HepG2 (cell line): ENCODE measurements around the gene CDKN1C. TPM values are rescaled to one million over a fixed set of nuclear protein-coding genes. Genes with fewer than 3 reads are reported as not detected.

Experiments
- ATAC-seq: fragments of 200-7000 bp; cut with Tn5 transposase; 3 replicates; pipeline ENCODE4 v1.9.1; 2020; ENCODE audit warnings: mild to moderate bottlenecking, moderate library complexity
- BruUV-seq: library from RNA; stranded (reverse); fragments of 400-500 nt; replicated peaks from 2 replicates; lab custom pipeline; 2021; lab: Mats Ljungman, UMichigan
- CTCF ChIA-PET: fragments of 300-600 bp; formaldehyde crosslinking; extraction: SDS; loops from one replicate; lab custom pipeline; 2021; ENCODE audit warnings: low total read pairs, inconsistent platforms, low intra/inter-chr PET ratio; lab: Yijun Ruan, JAX
- POLR2A ChIA-PET: fragments of 350-600 bp; sonication (Branson Sonifier 250); formaldehyde crosslinking; loops from one replicate; lab custom pipeline; 2020; ENCODE audit warnings: antibody characterized with exemption, inconsistent platforms; lab: Yijun Ruan, JAX
- DNase-seq: peaks from one replicate; pipeline ENCODE4 v3.0.0-alpha.2; 2015; ENCODE audit warnings: low spot score
- FAIRE-seq: peaks from 3 replicates; lab custom pipeline; 2011; peaks lifted over from hg19 to GRCh38; lab: Jason Lieb, UNC
- H2AFZ ChIP-seq: one replicate; pipeline ENCODE4 v1.6.1; 2011; ENCODE audit warnings: low read length, inconsistent platforms
- H3K27ac ChIP-seq: fragments of 300-600 bp; 3 replicates; pipeline ENCODE4 v1.8.0; 2011; ENCODE audit warnings: mixed run types, mild to moderate bottlenecking, mixed read lengths, low read length, inconsistent platforms; ENCODE audit not compliant: insufficient read depth; ENCODE audit errors: extremely low read length
- H3K27me3 ChIP-seq, 2 experiments: fragments of 200-600 bp in 1 of 2; 2 replicates in 1 of 2; 3 replicates in 1 of 2; pipeline versions ENCODE4 v1.6.0 to v1.8.0; 2011; ENCODE audit warnings: low read length in 2 of 2, mild to moderate bottlenecking in 2 of 2, moderate library complexity in 2 of 2, inconsistent platforms in 1 of 2; ENCODE audit not compliant: insufficient read depth in 2 of 2, control insufficient read depth in 1 of 2
- H3K36me3 ChIP-seq, 2 experiments: fragments of 200-600 bp in 1 of 2; replicated peaks in 1 of 2; 2 replicates in 1 of 2; 3 replicates in 1 of 2; pipeline versions ENCODE4 v1.5.1 to v1.8.0; 2011; ENCODE audit warnings: low read length in 2 of 2, inconsistent platforms in 1 of 2; ENCODE audit not compliant: insufficient read depth in 2 of 2, control insufficient read depth in 1 of 2
- H3K4me1 ChIP-seq: 2 replicates; pipeline ENCODE4 v1.5.1; 2012; ENCODE audit warnings: low read length, inconsistent platforms; ENCODE audit not compliant: insufficient read depth
- H3K4me2 ChIP-seq: 2 replicates; pipeline ENCODE4 v1.6.0; 2011; ENCODE audit warnings: low read depth, low read length, inconsistent platforms
- H3K4me3 ChIP-seq, 3 experiments: fragments of 200-600 bp in 1 of 3; sonication (generic), shearing (Covaris generic) in 1 of 3; replicated peaks in 1 of 3; 2 replicates each; pipeline ENCODE4 v1.5.1; 2011 to 2016; ENCODE audit warnings: low read length in 3 of 3, inconsistent platforms in 2 of 3, low read depth in 2 of 3, mild to moderate bottlenecking in 2 of 3, control low read depth in 1 of 3, mixed read lengths in 1 of 3; ENCODE audit not compliant: insufficient read depth in 1 of 3
- H3K79me2 ChIP-seq: one replicate; pipeline ENCODE4 v1.6.1; 2011; ENCODE audit warnings: low read length, inconsistent platforms; ENCODE audit not compliant: insufficient read depth
- H3K9ac ChIP-seq: 2 replicates; pipeline ENCODE4 v1.6.0; 2011; ENCODE audit warnings: mild to moderate bottlenecking, low read depth, low read length, inconsistent platforms; ENCODE audit not compliant: insufficient read depth
- H3K9me3 ChIP-seq: 2 replicates; pipeline ENCODE4 v1.5.1; 2012; ENCODE audit warnings: mild to moderate bottlenecking, low read length
- H4K20me1 ChIP-seq: 2 replicates; pipeline ENCODE4 v1.6.0; 2011; ENCODE audit warnings: inconsistent platforms, mild to moderate bottlenecking, low read length, moderate library complexity; ENCODE audit not compliant: insufficient read depth
- NFATC3 ChIP-seq: sonication (generic); formaldehyde crosslinking; IDR thresholded peaks from 2 replicates; pipeline ENCODE4 v1.5.1; 2020; ENCODE audit warnings: mild to moderate bottlenecking, missing genetic modification reagents
- NR1H2 ChIP-seq: sonication (generic); formaldehyde crosslinking; IDR thresholded peaks from 2 replicates; pipeline ENCODE4 v1.8.1; 2022; ENCODE audit warnings: low read depth, missing genetic modification reagents, borderline replicate concordance
- SIN3B ChIP-seq: fragments of 150-350 bp; IDR thresholded peaks from 2 replicates; pipeline ENCODE4 v1.6.1; 2014; ENCODE audit warnings: low read length
- ZBTB42 ChIP-seq: sonication (generic); formaldehyde crosslinking; IDR thresholded peaks from 2 replicates; pipeline ENCODE4 v1.5.0; 2020; ENCODE audit warnings: mild to moderate bottlenecking, missing genetic modification reagents
- ZNF256 ChIP-seq: sonication (generic); formaldehyde crosslinking; conservative IDR thresholded peaks from 2 replicates; pipeline ENCODE4 v1.4.0; 2020; ENCODE audit warnings: missing genetic modification reagents
- ZNF3 ChIP-seq: IDR thresholded peaks from 2 replicates; pipeline ENCODE4 v1.7.0; 2017; ENCODE audit warnings: inconsistent platforms
- WGBS: methylation state at CpG from one replicate; pipeline ENCODE4 v1.1.6; 2017; ENCODE audit warnings: low lambda C conversion rate; 5-methylcytosine and 5-hydroxymethylcytosine counted together
- in situ Hi-C: cut with HindIII; loops from 2 replicates; pipeline ENCODE4 v1.10.0; 2017; ENCODE audit warnings: low pct_unique_long_range_greater_than_20kb; ENCODE audit not compliant: extremely low pct_ligation_motif_present
- intact Hi-C: fragments of 100-400 bp; cut with micrococcal nuclease; formaldehyde crosslinking; loops from one replicate; pipeline ENCODE4 v1.10.0; 2022; ENCODE audit not compliant: unreplicated experiment
- polyA plus RNA-seq, 8 experiments: library from polyadenylated mRNA; depleted of rRNA in 3 of 8; stranded (reverse) in 7 of 8; unstranded in 1 of 8; fragments of >200 nt; fragmentation: Illumina TruSeq in 4 of 8; extraction: Trizol in 4 of 8; gene quantifications; 2 replicates each; pipeline versions ENCODE4 v1.2.1 to v1.2.3, GENCODE V29; 2011 to 2016; ENCODE audit warnings: low read depth in 4 of 8, missing spikeins in 1 of 8, mixed read lengths in 1 of 8; ENCODE audit not compliant: insufficient read depth in 1 of 8
- total RNA-seq, 5 experiments: library from RNA; depleted of rRNA; stranded (reverse); fragments of >200 nt; fragmentation: Illumina TruSeq; extraction: Trizol; gene quantifications; 2 replicates each; pipeline ENCODE4 v1.2.3, GENCODE V29; 2016; ENCODE audit warnings: low read depth in 1 of 5
- TF ChIP-seq, protein P1 (sequence below): sonication (generic); formaldehyde crosslinking; IDR thresholded peaks from 2 replicates; pipeline ENCODE4 v1.5.0; 2020; ENCODE audit warnings: missing genetic modification reagents
- TF ChIP-seq, protein P2 (sequence below): sonication (generic); formaldehyde crosslinking; IDR thresholded peaks from 2 replicates; pipeline ENCODE4 v1.9.0; 2021; ENCODE audit warnings: missing genetic modification reagents, borderline replicate concordance

Gene CDKN1C
- total and polyA plus RNA-seq, 2 of the 13 experiments (the other 11 are each of a cell fraction or from before 2014, with no cell fraction given): not detected

DNA sequence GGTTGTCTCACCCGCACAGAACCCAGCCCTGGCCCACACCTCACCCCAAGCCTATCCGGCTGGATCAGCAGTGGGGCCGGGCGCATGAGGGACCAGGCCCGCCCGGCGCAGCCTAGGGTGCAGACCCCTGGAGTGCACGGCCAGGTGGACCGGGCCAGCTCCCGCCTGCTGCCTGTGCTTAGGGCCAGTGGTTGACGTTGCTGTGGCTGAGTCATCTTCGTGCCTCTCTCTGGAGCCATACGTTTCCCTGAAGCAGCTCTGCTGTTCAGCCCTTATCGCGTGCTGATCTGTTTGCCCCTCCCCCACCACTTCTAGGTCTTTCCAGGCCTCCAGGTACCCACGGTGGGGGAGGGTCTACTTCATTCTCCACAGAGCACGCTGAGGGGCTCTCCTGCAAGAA lies 39.5 kb downstream of the CDKN1C start:
- no peak overlapping the region for H3K27ac ChIP-seq
- ChIA-PET POLR2A (no interaction called here), CTCF (no interaction called here)
- TF ChIP-seq ZNF256 (CRISPR knock-in tag) (no peak), ZBTB42 (CRISPR knock-in tag) (no peak), NFATC3 (CRISPR knock-in tag) (no peak), SIN3B (no peak), NR1H2 (CRISPR knock-in tag) (no peak), ZNF3 (CRISPR knock-in tag) (no peak)
- TF ChIP-seq, protein P1, sequence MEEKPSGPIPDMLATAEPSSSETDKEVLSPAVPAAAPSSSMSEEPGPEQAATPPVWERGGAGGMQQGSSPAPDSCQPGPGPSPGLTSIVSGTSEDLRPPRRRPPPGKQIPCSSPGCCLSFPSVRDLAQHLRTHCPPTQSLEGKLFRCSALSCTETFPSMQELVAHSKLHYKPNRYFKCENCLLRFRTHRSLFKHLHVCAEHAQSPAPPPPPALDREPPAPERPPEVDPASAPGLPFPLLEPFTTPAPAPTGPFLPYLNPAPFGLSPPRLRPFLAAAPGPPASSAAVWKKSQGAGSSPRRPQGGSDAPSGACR: no peak
- TF ChIP-seq, protein P2, sequence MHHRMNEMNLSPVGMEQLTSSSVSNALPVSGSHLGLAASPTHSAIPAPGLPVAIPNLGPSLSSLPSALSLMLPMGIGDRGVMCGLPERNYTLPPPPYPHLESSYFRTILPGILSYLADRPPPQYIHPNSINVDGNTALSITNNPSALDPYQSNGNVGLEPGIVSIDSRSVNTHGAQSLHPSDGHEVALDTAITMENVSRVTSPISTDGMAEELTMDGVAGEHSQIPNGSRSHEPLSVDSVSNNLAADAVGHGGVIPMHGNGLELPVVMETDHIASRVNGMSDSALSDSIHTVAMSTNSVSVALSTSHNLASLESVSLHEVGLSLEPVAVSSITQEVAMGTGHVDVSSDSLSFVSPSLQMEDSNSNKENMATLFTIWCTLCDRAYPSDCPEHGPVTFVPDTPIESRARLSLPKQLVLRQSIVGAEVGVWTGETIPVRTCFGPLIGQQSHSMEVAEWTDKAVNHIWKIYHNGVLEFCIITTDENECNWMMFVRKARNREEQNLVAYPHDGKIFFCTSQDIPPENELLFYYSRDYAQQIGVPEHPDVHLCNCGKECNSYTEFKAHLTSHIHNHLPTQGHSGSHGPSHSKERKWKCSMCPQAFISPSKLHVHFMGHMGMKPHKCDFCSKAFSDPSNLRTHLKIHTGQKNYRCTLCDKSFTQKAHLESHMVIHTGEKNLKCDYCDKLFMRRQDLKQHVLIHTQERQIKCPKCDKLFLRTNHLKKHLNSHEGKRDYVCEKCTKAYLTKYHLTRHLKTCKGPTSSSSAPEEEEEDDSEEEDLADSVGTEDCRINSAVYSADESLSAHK (CRISPR knock-in tag): no peak
- H2AFZ ChIP-seq: no peak overlapping the region
- H3K9me3 ChIP-seq: no peaks in the 10 kb centered on the region
- peaks cover 17 to 89% of the 10 kb centered on the region in 2 experiments for H3K27me3 ChIP-seq
- H3K4me1 ChIP-seq: no peaks in the 10 kb centered on the region
- peaks cover 4% of the 10 kb centered on the region; the same call in 1 of the 2 replicates for H4K20me1 ChIP-seq
- intact Hi-C loops: no loop called here
- no peak overlapping the region for H3K4me3 ChIP-seq
- no TSS peak for BruUV-seq
- no peaks in the 10 kb centered on the region for H3K36me3 ChIP-seq
- WGBS: 27% methylated on average over 6 of the region's 17 CpGs
- in situ Hi-C loops: no loop called here
- no peaks in the 10 kb centered on the region for H3K79me2 ChIP-seq
- FAIRE-seq: no peak
- no peak overlapping the region for H3K9ac ChIP-seq
- ATAC-seq: no peak
- DNase-seq: no peak
- no peak overlapping the region for H3K4me2 ChIP-seq
